AG04450 (cell line): ENCODE results near the gene NDUFA9. TPM values are rescaled to one million over a fixed set of nuclear protein-coding genes. Genes with fewer than 3 reads are reported as not detected.
A peak's percentile ranks its signal among the peaks of the same experiment; 100 is the strongest.

Source experiments
- CTCF ChIA-PET: fragments of 300-600, 350-600 bp; formaldehyde crosslinking; extraction: SDS; loops from one replicate; lab custom pipeline; 2022; ENCODE audit warnings: antibody characterized with exemption, inconsistent platforms; lab: Charles Lee
- POLR2A ChIA-PET: fragments of 350-600 bp; formaldehyde crosslinking; extraction: SDS; loops from one replicate; lab custom pipeline; 2021; ENCODE audit warnings: antibody characterized with exemption, inconsistent platforms; lab: Yijun Ruan, JAX
- DNase-seq: peaks from one replicate; pipeline ENCODE4 v3.0.0-alpha.2; 2011; ENCODE audit warnings: low read depth, low spot score
- H3K27ac ChIP-seq: one replicate; pipeline ENCODE4 v1.5.1; 2012; ENCODE audit warnings: low read depth, low read length, control low read depth
- H3K27me3 ChIP-seq: one replicate; pipeline ENCODE4 v1.6.0; 2012; ENCODE audit warnings: low read length; ENCODE audit not compliant: control insufficient read depth, insufficient read depth
- H3K4me3 ChIP-seq: 2 replicates; pipeline ENCODE4 v1.5.1; 2011; ENCODE audit warnings: mild to moderate bottlenecking, low read depth, low read length, control low read depth
- H3K9me3 ChIP-seq: 2 replicates; pipeline ENCODE4 v1.5.1; 2012; ENCODE audit warnings: low read length; ENCODE audit not compliant: control insufficient read depth, insufficient read depth
- polyA plus RNA-seq: library from polyadenylated mRNA; depleted of rRNA; stranded (reverse); fragments of >200 nt; gene quantifications from 2 replicates; pipeline ENCODE4 v1.2.3, GENCODE V29; 2011
- TF ChIP-seq, protein P1 (sequence below): IDR thresholded peaks from 2 replicates; pipeline ENCODE4 v1.5.1; 2011; ENCODE audit warnings: low read depth, low read length, control low read depth, inconsistent platforms

NDUFA9 gene
- polyA plus RNA-seq, 1 experiment, result 83.1 TPM

GRCh38 chr12:4648104-4648500 lies 812 bp upstream of the NDUFA9 start:
- POLR2A ChIA-PET, result no interaction called here
- CTCF ChIA-PET, result interaction anchor here (0.8 kb wide), 1 partner anchor 482 kb away, joined by 3 read pairs; no protein-coding TSS in a partner anchor
- Histone ChIP-seq H3K4me3 (peak overlapping the region; percentile 86), H3K27me3 (no peaks in the 10 kb centered on the region), H3K9me3 (no peaks in the 10 kb centered on the region), H3K27ac (no peak overlapping the region)
- TF ChIP-seq, protein P1, sequence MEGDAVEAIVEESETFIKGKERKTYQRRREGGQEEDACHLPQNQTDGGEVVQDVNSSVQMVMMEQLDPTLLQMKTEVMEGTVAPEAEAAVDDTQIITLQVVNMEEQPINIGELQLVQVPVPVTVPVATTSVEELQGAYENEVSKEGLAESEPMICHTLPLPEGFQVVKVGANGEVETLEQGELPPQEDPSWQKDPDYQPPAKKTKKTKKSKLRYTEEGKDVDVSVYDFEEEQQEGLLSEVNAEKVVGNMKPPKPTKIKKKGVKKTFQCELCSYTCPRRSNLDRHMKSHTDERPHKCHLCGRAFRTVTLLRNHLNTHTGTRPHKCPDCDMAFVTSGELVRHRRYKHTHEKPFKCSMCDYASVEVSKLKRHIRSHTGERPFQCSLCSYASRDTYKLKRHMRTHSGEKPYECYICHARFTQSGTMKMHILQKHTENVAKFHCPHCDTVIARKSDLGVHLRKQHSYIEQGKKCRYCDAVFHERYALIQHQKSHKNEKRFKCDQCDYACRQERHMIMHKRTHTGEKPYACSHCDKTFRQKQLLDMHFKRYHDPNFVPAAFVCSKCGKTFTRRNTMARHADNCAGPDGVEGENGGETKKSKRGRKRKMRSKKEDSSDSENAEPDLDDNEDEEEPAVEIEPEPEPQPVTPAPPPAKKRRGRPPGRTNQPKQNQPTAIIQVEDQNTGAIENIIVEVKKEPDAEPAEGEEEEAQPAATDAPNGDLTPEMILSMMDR, result no peak
- no peak for DNase-seq

- CTCF ChIA-PET, result interaction anchor here (0.7 to 1.1 kb wide), 3 partner anchors 12 to 45 kb away, joined by 3 to 7 read pairs (median 4); no protein-coding TSS in a partner anchor
- H3K27ac ChIP-seq, result peak overlapping the region; percentile 77
- no peak for DNase-seq
- POLR2A ChIA-PET, result interaction anchor here (0.7 to 1.2 kb wide), 4 partner anchors 9 to 327 kb away, joined by 3 to 4 read pairs (median 3); no protein-coding TSS in a partner anchor
- TF ChIP-seq, protein P1, result no peak
- peak overlapping the region; percentile 86 for H3K4me3 ChIP-seq
- H3K9me3 ChIP-seq, result no peaks in the 10 kb centered on the region
- no peaks in the 10 kb centered on the region for H3K27me3 ChIP-seq
Observed at GRCh38 chr12:4649358-4649661, 396 bp downstream of the NDUFA9 start.

DNA sequence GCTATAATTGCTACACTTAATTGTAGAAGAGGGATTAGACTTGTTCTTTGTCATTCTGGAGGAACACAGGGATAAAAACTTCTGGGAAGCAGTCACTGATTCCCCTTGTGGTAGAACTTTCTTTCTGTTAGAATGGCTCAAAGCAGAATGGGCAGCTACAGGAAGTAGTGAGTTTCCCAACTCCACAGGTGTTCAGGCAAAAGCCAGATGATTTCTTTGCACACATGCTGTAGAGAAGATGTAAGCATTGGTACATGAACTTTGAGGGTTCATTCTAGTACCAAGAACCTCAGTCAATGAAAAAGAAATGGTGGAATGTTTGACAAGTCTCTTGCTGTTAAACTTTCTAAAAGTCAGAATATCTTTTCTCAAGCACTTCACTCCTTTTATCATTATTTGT lies 4.3 kb downstream of the NDUFA9 start:
- CTCF ChIA-PET, result interaction anchor here (1.0 kb wide), 1 partner anchor 48 kb away, joined by 4 read pairs; no protein-coding TSS in a partner anchor
- DNase-seq, result no peak
- no peak overlapping the region for H3K4me3 ChIP-seq
- H3K9me3 ChIP-seq, result no peaks in the 10 kb centered on the region
- no peak overlapping the region for H3K27ac ChIP-seq
- H3K27me3 ChIP-seq, result no peaks in the 10 kb centered on the region
- TF ChIP-seq, protein P1, result no peak
- POLR2A ChIA-PET, result no interaction called here

DNA sequence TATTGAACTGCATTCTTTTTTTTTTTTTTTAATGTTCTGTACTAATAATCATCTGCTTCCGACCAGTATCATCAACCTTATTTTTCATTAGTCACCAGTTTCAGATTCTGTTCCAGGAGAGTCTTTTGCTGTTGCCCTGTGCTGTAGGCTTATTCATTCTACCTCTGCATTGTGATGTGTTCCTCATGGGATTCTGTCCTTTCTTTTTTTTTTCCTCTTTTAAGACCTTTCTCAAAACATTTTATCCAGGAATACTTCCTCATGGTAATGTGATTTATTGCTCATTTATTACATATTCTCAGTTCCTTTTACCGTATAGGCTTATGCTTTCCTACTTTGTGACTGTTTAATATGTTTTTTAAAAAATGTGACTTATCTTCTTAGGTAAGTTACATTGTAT lies 4.8 kb downstream of the NDUFA9 start:
- CTCF ChIA-PET, result no interaction called here
- POLR2A ChIA-PET, result no interaction called here

GRCh38 chr12:4663971-4664505 lies 15.1 kb downstream of the NDUFA9 start:
- Histone ChIP-seq H3K27ac (peak overlapping the region; percentile 87), H3K9me3 (no peaks in the 10 kb centered on the region), H3K4me3 (no peak overlapping the region), H3K27me3 (no peaks in the 10 kb centered on the region)
- TF ChIP-seq, protein P1, result no peak
- ChIA-PET POLR2A (interaction anchor here (1.1 kb wide), 1 partner anchor 15 kb away, joined by 4 read pairs; the partner anchor contains the start of genes AKAP3 and NDUFA9), CTCF (interaction anchor here (0.9 kb wide), 1 partner anchor 59 kb away, joined by 3 read pairs; no protein-coding TSS in a partner anchor)
- peak; percentile 46 for DNase-seq

More for the DNA sequence above, 4.8 kb downstream of the NDUFA9 start:
- no peak for DNase-seq
- no peak overlapping the region for H3K4me3 ChIP-seq
- H3K27ac ChIP-seq, result no peak overlapping the region
- no peaks in the 10 kb centered on the region for H3K9me3 ChIP-seq
- H3K27me3 ChIP-seq, result no peaks in the 10 kb centered on the region
- TF ChIP-seq, protein P1, result no peak
